ENCODE results near the gene SIRT1. TPM values are rescaled to one million over a fixed set of nuclear protein-coding genes. Genes with fewer than 3 reads are reported as not detected.
"Not testable (repeated sequence)": the region's sequence is repeated elsewhere in the genome, so short reads cannot be mapped to it uniquely, and the experiment has no call there.

SIRT1 gene
- 15.1 TPM for polyA plus RNA-seq (2013, experiment 1 of 2; ENCODE audit: insufficient read length)
- polyA plus RNA-seq (2013, experiment 2 of 2; ENCODE audit: insufficient read length) = 15.2 TPM

DNA sequence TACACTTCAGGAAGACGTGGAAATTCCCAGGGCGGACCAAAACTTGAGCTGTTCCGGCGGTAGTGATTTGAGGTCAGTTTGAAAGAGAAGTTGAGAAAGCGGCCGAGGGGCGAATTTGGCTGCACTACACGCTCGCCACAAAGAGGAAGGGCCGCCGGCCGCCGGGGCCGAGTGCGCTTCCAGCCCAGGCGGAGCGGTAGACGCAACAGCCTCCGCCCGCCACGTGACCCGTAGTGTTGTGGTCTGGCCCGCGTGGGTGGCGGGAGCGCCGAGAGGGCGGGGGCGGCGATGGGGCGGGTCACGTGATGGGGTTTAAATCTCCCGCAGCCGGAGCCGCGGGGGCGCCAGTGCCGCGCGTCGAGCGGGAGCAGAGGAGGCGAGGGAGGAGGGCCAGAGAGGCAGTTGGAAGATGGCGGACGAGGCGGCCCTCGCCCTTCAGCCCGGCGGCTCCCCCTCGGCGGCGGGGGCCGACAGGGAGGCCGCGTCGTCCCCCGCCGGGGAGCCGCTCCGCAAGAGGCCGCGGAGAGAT lies at the start of gene SIRT1:
Gene SIRT1, plus strand, starts transcription at position 344 of the 529 bp plus-strand sequence. Its CDS starts 66 bp downstream, at position 410.
- DNase-seq = peak; percentile 95

DNA sequence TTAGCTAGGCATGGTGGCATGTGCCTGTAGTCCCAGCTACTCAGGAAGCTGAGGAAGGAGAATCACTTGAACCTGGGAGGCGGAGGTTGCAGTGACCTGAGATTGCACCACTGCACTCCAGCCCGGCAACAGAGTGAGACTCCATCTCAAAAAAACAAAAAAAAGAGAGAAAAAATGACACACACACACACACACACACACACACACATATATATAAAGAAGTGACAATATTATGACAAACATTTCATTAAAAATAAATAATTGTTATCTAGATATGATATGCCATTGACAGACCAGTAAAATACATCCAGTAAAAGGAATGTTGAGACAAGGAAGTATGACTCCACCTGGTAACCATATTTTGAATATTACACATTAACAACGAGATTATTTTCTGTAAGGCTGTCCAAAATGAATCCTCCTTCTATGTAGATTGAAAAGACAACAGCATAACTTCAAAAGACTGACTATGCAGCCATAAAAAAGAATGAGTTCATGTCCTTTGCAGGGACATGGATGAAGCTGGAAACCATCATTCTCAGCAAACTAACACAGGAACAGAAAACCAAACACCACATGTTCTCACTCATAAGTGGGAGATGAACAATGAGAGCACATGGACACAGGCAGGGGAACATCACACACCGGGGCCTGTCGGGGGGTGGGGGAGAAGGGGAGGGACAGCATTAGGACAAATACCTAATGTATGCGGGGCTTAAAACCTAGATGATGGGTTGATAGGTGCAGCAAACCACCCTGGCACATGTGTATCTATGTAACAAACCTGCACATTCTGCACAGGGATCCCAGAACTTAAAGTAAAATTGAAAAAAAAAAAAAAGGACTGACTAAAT lies 48.7 kb upstream of the SIRT1 start:
- not testable (repeated sequence) for DNase-seq

DNA sequence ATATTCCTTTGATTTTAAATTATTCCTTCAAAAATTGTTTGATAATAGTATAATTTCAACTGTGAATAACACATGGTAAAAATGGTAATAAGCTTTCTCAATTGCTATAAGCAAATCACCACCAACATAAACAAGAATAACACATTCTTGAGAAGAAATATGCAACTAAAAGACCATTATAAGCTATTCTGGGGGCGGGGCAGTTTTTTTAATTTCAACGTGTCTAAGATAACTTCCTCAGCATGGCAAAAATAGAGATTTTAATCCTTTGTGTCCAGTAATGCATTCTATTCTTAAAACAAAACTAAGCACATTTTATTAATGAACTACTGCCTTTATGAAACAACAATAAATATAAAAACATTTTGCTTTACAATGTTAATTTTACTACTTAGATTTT lies 48.0 kb upstream of the SIRT1 start:
- no peak for DNase-seq

DNA sequence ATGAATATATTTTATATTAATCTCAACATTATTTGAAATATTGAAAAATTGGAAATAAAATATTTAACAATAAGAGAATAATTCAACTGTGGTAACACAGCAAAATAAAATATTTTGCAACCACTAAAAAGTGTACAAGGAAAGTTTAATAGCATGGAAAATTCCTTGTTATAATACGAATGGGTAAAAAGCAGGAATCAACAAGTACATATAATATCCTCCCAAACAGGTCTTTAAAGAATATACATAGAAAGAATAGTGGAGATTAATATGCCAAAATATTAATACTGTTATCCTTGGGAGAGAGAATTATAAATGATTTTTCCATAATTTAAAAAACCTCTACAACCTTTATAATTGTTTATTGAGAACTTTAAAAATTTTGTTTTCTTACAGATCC lies 47.5 kb upstream of the SIRT1 start:
- DNase-seq = no peak

DNA sequence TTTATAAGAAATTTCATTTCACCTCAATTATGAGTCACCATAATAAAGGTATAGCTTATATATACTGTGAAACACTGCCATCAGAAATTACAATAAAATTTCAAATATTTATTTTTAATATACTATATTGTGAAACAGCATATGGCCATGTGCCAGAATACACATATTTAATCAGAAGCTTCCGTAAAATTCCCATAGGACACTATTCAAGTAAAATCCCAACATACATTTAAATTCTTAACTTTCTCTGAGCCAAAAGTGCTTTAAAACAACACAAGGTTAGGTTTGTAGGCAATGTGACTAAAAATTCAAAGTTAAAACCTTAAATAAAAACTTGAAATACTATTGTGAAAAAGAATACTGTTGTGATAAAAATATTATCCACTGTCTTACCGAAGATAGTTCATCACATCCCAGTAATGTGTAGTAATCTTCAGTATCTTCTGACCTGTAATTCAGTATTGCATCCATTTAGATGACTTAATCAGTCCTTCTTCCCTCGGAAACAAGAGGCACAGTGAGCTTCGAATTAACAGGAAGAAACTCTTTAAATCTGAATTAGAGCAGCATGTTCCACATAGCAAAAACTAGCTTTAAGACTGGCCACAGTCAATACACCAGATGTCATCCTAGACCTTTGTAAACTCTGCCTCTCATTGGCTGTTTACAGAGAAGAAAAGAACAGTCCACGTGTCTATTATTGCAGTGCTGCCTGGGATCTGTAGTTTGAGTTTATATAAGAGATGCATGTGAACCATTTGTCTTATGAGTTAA lies 46.7 kb upstream of the SIRT1 start, which contains the start of gene DNAJC12:
Gene DNAJC12, minus strand, starts transcription at position 648 of the 774 bp plus-strand sequence. Its CDS starts 177 bp downstream, at position 471.
- peak; percentile 69 for DNase-seq

DNA sequence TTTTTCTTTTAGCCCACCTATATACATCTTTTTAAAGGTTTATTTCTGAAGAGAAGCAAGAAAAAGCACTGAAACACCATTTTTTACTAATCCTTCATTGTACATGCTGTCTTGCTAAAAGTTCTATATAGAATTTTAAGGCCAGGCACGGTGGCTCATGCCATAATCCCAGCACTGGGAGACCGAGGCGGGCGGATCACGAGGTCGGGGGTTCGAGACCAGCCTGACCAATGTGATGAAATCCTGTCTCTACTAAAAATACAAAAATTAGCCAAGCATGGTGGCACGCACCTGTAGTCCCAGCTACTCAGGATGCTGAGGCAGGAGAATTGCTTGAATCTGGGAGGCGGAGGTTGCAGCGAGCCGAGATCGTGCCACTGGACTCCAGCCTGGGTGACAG lies 44.9 kb upstream of the SIRT1 start:
- not testable (repeated sequence) for DNase-seq

DNA sequence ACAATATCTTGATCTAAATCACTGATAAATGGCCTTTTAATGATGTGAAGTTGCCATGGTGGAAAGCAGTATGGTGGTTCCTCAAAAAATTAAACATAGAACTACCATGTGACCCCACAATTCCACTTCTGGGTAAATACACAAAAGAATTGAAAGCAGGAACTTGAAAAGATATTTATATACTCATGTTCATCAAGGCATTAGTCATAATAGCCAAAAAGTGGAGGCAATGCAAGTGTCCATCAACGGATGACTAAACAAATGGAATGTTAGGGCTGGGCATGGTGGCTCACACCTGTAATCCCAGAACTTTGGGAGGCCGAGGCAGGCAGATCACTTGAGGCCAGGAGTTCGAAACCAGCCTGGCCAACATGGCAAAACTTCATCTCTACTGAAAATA lies 44.5 kb upstream of the SIRT1 start:
- DNase-seq = no peak

DNA sequence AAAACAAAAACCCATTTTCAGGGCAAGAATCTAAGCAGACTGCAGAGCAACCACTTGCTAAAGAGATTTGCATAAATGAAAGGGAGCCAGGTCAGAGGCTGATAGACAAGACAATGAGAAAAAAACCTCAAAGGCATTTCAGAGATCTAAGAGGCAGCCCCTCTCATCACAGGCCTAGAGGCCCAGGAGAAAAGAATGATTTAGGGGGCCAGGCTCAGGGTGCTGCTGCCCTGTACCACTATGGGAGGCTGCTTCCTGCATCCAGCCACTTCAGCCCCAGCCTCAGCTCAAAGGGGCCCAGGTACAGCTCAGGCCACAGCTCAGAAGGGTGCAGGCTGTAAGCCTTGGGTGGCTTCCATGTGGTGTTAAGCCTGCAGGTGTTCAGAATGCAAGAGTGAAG lies 42.7 kb upstream of the SIRT1 start:
- no peak for DNase-seq

DNA sequence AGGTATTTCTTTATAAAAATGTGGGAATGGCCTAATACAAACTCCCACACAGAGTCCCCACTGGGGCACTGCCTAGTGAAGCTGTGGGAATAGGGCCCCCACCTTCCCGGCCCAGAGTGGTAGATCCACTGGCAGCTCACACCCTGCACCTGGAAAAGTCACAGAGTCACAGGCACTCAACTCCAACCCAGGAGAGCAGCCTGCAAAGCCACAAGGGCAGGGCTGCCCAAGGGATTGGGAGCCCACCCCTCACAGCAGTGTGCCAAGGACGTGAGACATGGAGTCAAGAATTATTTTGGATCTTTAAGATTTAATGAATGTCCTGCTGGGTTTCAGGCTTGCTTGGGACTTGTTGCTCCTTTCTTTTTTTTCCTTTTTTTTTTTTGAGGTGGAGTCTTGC lies 41.2 kb upstream of the SIRT1 start:
- no peak for DNase-seq

DNA sequence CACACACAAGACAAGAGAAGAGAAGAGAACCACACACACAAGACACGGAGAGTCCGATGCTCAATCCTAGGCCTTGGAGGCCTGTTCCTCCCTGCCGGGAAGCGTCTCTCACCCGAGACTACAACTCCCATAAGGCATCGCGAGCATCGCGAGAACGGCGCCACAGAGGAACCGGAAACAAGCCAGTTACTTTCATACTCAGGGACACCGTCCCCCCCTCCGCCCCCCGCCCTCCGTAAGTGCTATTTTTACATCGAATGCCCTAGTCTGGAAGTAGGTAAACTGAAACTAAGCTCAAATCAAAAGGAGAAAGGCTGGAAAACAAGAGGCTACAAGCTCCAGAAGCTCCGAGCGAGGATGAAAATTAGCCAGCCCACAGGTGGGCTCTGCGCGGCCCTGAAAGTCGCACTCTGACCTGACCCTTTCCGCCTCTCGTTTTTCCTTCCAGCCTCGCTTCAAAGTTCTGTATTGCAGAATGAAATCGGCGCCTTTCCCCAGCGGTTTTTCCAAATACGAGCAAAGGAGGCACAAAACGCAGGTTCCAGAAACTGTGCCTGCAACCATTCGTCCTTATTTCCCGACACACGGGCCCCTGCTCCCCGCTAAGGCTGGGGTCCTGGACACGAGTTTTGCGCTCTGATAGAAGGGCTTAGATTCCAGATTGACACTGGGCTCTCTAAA lies 35.0 kb upstream of the SIRT1 start:
- DNase-seq = peak; percentile 95

DNA sequence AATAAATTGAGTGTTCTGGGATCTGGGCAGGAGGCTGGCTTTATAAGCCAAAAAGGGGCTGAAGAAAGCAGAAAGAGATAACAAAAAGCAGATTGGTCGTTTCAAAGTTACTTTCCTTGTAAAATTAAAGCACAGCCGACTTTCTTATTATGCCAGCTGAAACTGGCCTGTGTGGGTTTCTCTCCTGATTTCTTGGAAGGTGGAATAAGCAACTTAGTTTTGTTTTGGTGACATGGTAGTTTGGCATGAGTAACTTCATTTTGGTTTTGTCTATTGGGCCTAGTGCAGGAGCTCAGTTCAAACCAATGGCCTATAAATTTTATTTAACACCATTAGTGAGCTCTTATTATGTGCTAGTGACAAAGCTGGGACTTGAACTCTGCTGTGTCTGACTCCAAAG lies 33.3 kb upstream of the SIRT1 start:
- no peak for DNase-seq

DNA sequence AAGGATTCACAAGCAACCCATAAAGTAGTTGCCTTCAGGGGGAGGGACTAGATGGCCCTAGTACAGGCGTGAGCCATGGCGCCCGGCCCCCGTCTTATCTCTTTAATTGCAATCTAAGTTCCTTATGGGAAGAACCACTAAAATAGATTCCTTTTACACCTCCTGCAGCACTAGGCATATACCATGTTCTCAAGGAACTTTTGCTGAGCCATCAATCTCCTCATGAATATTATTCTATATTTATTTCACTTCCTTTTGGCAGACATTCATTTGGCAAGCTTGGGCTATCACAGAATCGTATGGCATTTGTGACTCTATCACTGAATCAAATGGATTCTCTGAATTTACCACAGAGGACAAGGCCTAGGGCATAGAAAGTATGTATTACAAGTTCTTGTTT lies 31.7 kb upstream of the SIRT1 start:
- DNase-seq = no peak

DNA sequence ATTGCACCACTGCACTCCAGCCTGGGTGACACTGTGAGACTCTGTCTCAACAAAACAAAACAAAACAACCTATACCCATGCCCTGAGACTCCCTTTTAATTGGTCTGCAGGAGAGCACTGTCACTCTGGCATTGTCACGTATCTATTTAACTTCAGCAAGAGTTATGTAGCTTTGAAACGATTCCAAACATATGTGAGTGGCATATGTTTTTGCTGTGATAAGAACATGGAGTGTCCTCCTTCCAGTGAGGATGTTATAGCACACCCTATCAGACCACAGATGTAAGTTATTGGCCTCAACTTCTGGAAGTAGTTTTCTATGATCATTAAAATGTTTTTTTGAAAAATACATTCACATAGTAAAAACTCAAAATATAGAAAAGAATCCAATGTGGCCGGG lies 30.9 kb upstream of the SIRT1 start:
- DNase-seq = no peak

DNA sequence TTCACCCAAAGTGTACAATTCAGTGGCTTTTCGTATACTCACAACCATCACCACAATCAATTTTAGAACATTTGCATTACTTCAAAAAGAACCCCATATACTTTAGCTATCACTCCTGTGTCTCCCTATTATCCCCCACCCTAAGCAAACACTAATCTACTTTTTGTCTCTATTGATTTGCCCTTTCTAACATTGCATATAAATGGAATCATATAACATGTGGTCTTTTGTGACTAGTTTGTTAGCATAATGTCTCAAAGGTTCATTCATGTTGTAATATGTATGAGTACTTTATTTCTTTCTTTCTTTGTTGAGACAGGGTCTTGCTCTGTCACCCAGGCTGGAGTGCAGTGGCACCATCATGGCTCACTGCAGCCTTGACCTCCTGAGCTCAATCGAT lies 25.5 kb upstream of the SIRT1 start:
- no peak for DNase-seq

DNA sequence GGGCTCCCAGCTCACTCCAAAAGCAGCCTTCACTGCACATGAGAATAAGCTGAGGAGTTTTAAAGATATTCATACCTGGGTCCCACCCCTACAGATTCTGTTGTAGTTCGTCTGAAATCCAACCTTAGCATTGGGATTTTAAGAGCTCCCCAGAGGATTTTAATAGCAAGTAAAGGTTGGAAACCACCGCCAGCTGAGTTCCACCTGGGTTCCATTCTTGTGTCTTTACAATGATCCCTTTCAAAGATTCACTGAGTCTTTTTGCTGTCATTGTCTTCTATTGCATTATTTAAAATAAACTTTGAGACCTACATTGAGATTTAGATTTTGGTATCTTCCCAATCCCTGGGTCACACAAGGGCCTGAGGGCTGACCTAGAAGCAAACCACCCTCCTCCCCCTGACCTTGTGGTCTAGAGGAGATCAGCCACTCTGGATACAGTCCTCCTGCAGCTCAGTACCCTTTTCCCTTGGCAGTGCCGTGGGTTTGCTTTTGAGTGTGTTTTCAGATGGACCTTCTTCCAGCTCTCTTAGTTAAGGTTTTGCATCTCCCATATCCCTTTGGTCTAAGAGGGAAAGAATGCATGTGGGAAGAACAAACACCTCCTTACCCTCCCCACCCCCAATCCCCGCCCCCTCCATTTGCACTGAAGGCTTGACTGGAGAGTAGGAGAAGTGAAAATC lies 22.6 kb upstream of the SIRT1 start:
- no peak for DNase-seq

DNA sequence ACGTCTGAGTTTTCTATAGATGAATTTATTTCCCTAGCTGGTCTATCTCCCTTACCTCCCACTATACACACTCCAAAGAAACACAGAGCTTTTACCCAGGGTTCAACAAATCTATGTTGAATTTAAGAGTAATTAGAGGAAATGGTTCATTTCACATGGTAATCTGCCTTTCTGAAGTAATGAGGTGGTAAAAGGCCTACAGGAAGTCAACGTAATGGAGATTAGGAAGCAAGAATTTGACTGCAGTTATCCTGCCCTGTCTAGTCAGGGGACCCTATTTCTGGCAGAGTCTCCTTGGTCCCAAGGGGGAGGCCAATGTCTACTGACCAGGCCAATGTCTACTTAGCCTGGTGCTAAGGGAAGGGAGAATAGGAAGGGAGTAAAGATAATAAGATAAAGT lies 21.4 kb upstream of the SIRT1 start:
- DNase-seq = no peak

DNA sequence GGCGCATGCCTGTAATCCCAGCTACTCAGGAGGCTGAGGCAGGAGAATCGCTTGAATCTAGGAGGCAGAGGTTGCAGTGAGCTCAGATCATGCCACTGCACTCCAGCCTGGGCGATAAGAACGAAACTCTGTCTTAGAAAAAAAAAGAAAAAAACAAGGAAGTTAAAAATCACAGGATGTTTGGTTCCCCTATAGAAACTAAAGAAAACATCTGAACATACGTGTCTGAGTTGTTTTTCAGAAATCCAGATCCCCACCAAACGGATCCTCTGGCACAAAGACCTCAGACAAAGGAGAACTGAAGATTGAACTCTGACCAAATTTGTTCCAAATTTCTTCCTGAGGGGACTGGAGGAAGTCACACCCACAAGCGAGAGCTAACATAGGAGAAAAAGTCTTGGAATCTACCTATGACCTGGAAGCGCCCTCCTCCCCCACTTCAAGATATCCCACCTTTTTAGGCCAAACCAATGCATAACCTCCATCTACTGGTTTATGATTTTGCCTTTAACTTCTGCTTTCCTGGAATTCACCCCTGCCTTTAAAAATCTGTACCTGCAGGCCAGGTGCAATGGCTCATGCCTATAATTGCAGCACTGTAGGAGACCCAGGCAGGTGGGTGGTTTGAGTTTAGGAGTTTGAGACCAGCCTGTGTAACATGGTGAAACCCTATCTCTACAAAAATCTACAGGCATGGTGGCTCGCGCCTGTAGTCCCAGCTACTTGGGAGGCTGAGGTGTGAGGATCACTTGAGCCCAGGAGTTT lies 19.7 kb upstream of the SIRT1 start:
- no peak for DNase-seq

DNA sequence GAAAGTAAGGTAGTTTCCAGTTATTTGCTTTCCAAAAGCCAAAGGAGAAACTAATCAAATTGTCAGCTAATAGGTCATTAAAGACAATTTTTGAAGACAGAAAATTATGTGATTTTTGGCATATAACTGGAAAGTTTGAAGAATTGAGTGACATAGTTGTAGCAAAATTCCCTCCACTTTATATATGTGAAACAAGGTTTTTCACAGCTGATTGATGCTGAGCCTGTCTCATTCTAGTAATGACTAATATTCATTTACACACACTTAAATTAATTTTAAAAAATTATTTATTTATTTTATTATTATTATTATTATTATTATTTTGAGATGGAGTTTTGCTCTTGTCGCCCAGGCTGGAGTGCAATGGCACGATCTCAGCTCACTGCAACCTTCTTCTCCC lies 16.3 kb upstream of the SIRT1 start:
- DNase-seq = no peak

DNA sequence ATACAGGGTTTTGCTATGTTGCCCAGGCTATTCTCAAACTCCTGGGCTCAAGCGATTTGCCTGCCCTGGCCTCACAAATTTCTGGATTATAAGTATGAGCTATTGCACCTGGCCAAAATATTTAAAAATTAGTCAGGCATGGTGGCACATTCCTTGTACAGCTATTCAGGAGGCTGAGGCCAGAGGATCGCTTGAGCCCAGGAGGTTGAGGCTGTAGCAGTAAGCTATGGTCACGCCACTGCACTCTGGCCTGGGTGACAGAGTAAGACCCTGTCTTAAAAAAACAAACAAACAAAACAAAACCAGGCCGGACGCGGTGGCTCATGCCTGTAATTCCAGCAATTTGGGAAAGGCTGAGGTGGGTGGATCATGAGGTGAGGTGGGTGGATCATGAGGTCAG lies 14.5 kb upstream of the SIRT1 start:
- no peak for DNase-seq

DNA sequence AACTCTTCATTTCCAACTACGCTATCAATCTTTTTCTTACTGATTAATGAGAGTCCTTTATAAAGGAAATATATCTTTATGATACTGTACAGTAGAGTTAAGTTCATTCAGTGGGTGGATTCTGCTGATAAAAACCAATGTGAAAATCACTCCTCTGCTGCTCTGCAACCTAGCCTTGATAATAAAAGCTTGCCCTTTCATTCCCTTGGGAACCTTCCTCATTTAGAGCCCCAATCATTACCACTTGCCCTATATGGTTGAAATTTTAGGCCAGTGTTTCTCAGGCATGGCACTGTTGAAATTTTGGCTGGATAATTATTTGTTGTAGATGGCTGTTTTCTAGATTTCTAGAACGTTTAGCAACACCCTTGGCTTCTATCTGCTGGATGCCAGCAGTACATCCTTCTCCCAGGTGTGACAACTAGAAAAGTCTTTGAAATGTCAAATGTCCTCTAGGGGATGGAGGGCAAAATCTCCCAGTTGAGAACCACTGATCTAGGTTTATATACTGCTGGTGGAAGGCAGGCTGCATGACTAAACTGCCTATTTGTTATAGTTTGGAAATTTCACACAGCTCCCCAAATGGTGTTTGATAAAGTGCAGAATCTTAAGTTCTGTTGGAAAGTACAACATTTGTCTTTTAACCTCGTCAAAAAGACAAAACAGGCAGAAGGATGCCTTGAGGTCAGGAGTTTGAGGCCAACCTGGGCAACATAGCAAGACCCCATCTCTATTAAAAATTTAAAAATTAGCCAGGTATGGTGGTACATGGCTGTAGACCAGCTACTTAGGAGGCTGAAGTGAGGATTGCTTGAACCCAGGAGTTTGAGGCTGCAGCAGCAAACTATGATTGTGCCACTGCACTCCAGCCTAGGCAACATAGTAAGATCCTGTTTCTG lies 8.9 kb upstream of the SIRT1 start:
- DNase-seq = no peak
